Measurements from ENCODE around the gene CHST8. TPM values are rescaled to one million over a fixed set of nuclear protein-coding genes. Genes with fewer than 3 reads are reported as not detected.

CHST8 gene
- total RNA-seq, 1 donor from 2014 or later, result not detected

DNA sequence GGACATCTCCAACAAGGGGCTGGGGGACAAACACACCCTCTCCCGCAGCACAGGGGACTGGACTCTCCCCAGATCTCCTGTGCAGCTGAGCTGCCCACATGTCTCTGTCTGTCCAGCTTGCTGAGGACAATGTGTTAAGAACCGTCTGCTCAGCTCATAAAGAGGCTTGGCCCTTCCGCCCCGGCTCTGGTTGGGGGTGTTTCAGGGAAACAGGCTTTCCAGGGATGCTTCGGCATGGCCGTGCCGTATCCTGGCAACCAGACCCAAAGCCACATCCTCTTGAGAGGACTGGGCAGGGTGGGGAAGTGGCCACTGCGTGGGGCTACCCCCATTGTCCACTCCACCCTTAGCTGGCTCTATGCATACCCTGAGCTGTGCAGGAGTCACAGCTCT lies 41.1 kb upstream of the CHST8 start:
- no peak for TF ChIP-seq CTCF (IDR thresholded peaks at IDR 0.05; ENCODE audit: insufficient read depth, low read depth, low read length)
- no peak for TF ChIP-seq EZH2 (IDR thresholded peaks at IDR 0.05; ENCODE audit: insufficient read depth, low read length)

DNA sequence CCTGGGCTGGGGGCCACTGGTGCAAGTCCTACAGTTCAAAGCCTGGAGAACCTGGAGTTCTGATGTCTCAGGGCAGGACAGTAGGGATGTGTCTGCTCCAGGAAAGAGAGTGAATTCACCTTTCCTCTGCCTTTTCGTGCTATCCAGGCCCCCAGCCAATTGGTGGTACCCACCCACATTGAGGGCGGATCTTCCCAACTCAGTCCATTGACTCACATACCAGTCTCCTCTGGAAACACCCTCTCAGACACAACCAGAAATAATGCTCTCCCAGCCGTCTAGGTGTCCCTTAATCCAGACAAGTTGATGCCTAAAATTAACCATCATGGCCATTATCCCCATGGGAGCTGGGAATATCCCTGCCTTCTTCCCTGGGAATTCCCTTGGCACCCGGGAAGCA lies 38.8 kb upstream of the CHST8 start:
- Mint-ChIP-seq H3K27me3 (ENCODE audit: low read depth, unreplicated experiment) (peaks cover 16% of the 10 kb centered on the region), H3K4me1 (ENCODE audit: low read depth, unreplicated experiment) (peaks cover 4% of the 10 kb centered on the region), H3K9me3 (ENCODE audit: unreplicated experiment) (peaks cover 14% of the 10 kb centered on the region), H3K4me3 (ENCODE audit: unreplicated experiment) (no peak overlapping the region), H3K27ac (ENCODE audit: unreplicated experiment) (no peak overlapping the region), H3K36me3 (ENCODE audit: low read depth, unreplicated experiment) (no peaks in the 10 kb centered on the region)
- Histone ChIP-seq H3K27me3 (ENCODE audit: insufficient read depth, low read length) (no peaks in the 10 kb centered on the region), H2AFZ (ENCODE audit: low read depth, low read length) (no peak overlapping the region), H3K36me3 (ENCODE audit: insufficient read depth, low read length) (no peaks in the 10 kb centered on the region), H3K4me2 (ENCODE audit: low read length) (no peak overlapping the region), H4K20me1 (ENCODE audit: insufficient read depth, low read length) (no peaks in the 10 kb centered on the region), H3K79me2 (ENCODE audit: insufficient read depth, low read length) (no peaks in the 10 kb centered on the region), H3K27ac (ENCODE audit: low read depth, low read length) (no peak overlapping the region), H3K4me1 (ENCODE audit: insufficient read depth, low read length) (no peaks in the 10 kb centered on the region), H3K9ac (ENCODE audit: low read length) (no peak overlapping the region), H3K4me3 (ENCODE audit: insufficient read depth, low read depth, low read length) (no peak overlapping the region), H3K9me3 (ENCODE audit: insufficient read depth, low read depth, low read length) (peaks cover 6% of the 10 kb centered on the region)
- DNase-seq (ENCODE audit: low read depth) (no peak), FAIRE-seq (no peak)
- TF ChIP-seq EZH2 (IDR thresholded peaks at IDR 0.05; ENCODE audit: insufficient read depth, low read length) (no peak), CTCF (IDR thresholded peaks at IDR 0.05; ENCODE audit: insufficient read depth, low read depth, low read length) (no peak)

More for the DNA sequence above, 41.1 kb upstream of the CHST8 start:
- H2AFZ ChIP-seq (ENCODE audit: low read depth, low read length), result no peak overlapping the region
- no peaks in the 10 kb centered on the region for H3K27me3 ChIP-seq (ENCODE audit: insufficient read depth, low read length)
- H3K9me3 ChIP-seq (ENCODE audit: insufficient read depth, low read depth, low read length), result peaks cover 3% of the 10 kb centered on the region
- H3K9ac ChIP-seq (ENCODE audit: low read length), result no peak overlapping the region
- no peak overlapping the region for H3K27ac ChIP-seq (ENCODE audit: low read depth, low read length)
- H3K4me3 ChIP-seq (ENCODE audit: insufficient read depth, low read depth, low read length), result no peak overlapping the region
- no peaks in the 10 kb centered on the region for H3K36me3 ChIP-seq (ENCODE audit: insufficient read depth, low read length)
- Mint-ChIP-seq H3K36me3 (ENCODE audit: low read depth, unreplicated experiment) (no peaks in the 10 kb centered on the region), H3K27me3 (ENCODE audit: low read depth, unreplicated experiment) (peaks cover 12% of the 10 kb centered on the region), H3K9me3 (ENCODE audit: unreplicated experiment) (no peaks in the 10 kb centered on the region), H3K27ac (ENCODE audit: unreplicated experiment) (no peak overlapping the region), H3K4me3 (ENCODE audit: unreplicated experiment) (no peak overlapping the region), H3K4me1 (ENCODE audit: low read depth, unreplicated experiment) (peaks cover 4% of the 10 kb centered on the region)
- H3K4me2 ChIP-seq (ENCODE audit: low read length), result no peak overlapping the region
- H4K20me1 ChIP-seq (ENCODE audit: insufficient read depth, low read length), result no peaks in the 10 kb centered on the region
- no peak for FAIRE-seq
- no peak for DNase-seq (ENCODE audit: low read depth)
- no peaks in the 10 kb centered on the region for H3K79me2 ChIP-seq (ENCODE audit: insufficient read depth, low read length)
- H3K4me1 ChIP-seq (ENCODE audit: insufficient read depth, low read length), result no peaks in the 10 kb centered on the region

GRCh38 chr19:33587150-33587549 lies 34.6 kb upstream of the CHST8 start:
- no peaks in the 10 kb centered on the region for H3K4me1 Mint-ChIP-seq (ENCODE audit: low read depth, unreplicated experiment)
- no peak for FAIRE-seq
- TF ChIP-seq EZH2 (IDR thresholded peaks at IDR 0.05; ENCODE audit: insufficient read depth, low read length) (no peak), CTCF (IDR thresholded peaks at IDR 0.05; ENCODE audit: insufficient read depth, low read depth, low read length) (no peak)

More at GRCh38 chr19:33587150-33587549, 34.6 kb upstream of the CHST8 start:
- DNase-seq (ENCODE audit: low read depth), result no peak
- Histone ChIP-seq H3K9ac (ENCODE audit: low read length) (no peak overlapping the region), H3K4me2 (ENCODE audit: low read length) (no peak overlapping the region), H3K4me3 (ENCODE audit: insufficient read depth, low read depth, low read length) (no peak overlapping the region), H2AFZ (ENCODE audit: low read depth, low read length) (no peak overlapping the region), H3K27ac (ENCODE audit: low read depth, low read length) (no peak overlapping the region), H3K4me1 (ENCODE audit: insufficient read depth, low read length) (no peaks in the 10 kb centered on the region), H3K27me3 (ENCODE audit: insufficient read depth, low read length) (no peaks in the 10 kb centered on the region), H3K9me3 (ENCODE audit: insufficient read depth, low read depth, low read length) (peaks cover 6% of the 10 kb centered on the region), H4K20me1 (ENCODE audit: insufficient read depth, low read length) (no peaks in the 10 kb centered on the region), H3K79me2 (ENCODE audit: insufficient read depth, low read length) (no peaks in the 10 kb centered on the region), H3K36me3 (ENCODE audit: insufficient read depth, low read length) (no peaks in the 10 kb centered on the region)
- no peak overlapping the region for H3K4me3 Mint-ChIP-seq (ENCODE audit: unreplicated experiment)
- no peaks in the 10 kb centered on the region for H3K36me3 Mint-ChIP-seq (ENCODE audit: low read depth, unreplicated experiment)
- H3K27me3 Mint-ChIP-seq (ENCODE audit: low read depth, unreplicated experiment), result peaks cover 5% of the 10 kb centered on the region
- H3K9me3 Mint-ChIP-seq (ENCODE audit: unreplicated experiment), result peaks cover 20% of the 10 kb centered on the region
- no peak overlapping the region for H3K27ac Mint-ChIP-seq (ENCODE audit: unreplicated experiment)
